HepG2 (cell line): ENCODE data around the gene HK2. TPM values are rescaled to one million over a fixed set of nuclear protein-coding genes. Genes with fewer than 3 reads are reported as not detected.
A peak's percentile ranks its signal among the peaks of the same experiment; 100 is the strongest.

Experiments used
- ARID4A ChIP-seq: sonication (generic); formaldehyde crosslinking; IDR thresholded peaks from 2 replicates; pipeline ENCODE4 v1.5.0; 2020; ENCODE audit warnings: mild to moderate bottlenecking, missing genetic modification reagents, borderline replicate concordance
- ATF4 ChIP-seq, 2 experiments: fragments of 450-650 bp in 1 of 2; sonication (generic) in 1 of 2; formaldehyde crosslinking; IDR thresholded peaks; 2 replicates each; pipeline versions ENCODE4 v1.5.0 to v1.8.0; 2020 to 2022; ENCODE audit warnings: mild to moderate bottlenecking in 1 of 2, missing genetic modification reagents in 1 of 2
- BHLHE40 ChIP-seq: IDR thresholded peaks from 2 replicates; pipeline ENCODE4 v1.6.1; 2011; ENCODE audit warnings: low read length, improper control_type of control experiment
- FOXO1 ChIP-seq: sonication (generic); formaldehyde crosslinking; IDR thresholded peaks from 2 replicates; pipeline ENCODE4 v1.4.0; 2020; ENCODE audit warnings: missing genetic modification reagents
- GATAD1 ChIP-seq: IDR thresholded peaks from 2 replicates; pipeline ENCODE4 v1.6.1; 2016; ENCODE audit warnings: missing genetic modification reagents, missing compliant biosample characterization
- GLI4 ChIP-seq: sonication (generic); formaldehyde crosslinking; IDR thresholded peaks from 2 replicates; pipeline ENCODE4 v1.5.1; 2020; ENCODE audit warnings: missing genetic modification reagents, mild to moderate bottlenecking, moderate library complexity, borderline replicate concordance
- HNRNPL ChIP-seq: fragments of 200-400 bp; formaldehyde crosslinking; IDR thresholded peaks from 2 replicates; pipeline ENCODE4 v1.6.1; 2017; ENCODE audit warnings: mild to moderate bottlenecking, low read depth, low read length
- IRF2 ChIP-seq: IDR thresholded peaks from 2 replicates; pipeline ENCODE4 v1.6.1; 2018; ENCODE audit warnings: missing genetic modification reagents, missing compliant biosample characterization
- PLRG1 ChIP-seq: fragments of 450-650 bp; conservative IDR thresholded peaks from 2 replicates; pipeline ENCODE4 v1.6.1; 2016
- POLR2AphosphoS2 ChIP-seq: IDR thresholded peaks from 2 replicates; pipeline ENCODE4 v1.6.1; 2011; ENCODE audit warnings: low read depth, low read length, improper control_type of control experiment
- POLR2AphosphoS5 ChIP-seq: IDR thresholded peaks from 2 replicates; pipeline ENCODE4 v1.6.1; 2012; ENCODE audit warnings: low read depth, low read length
- XRCC5 ChIP-seq: fragments of 200-400 bp; formaldehyde crosslinking; optimal IDR thresholded peaks from 2 replicates; pipeline ENCODE3; 2017; ENCODE audit warnings: mild to moderate bottlenecking, low read length
- ZFP90 ChIP-seq: sonication (generic); formaldehyde crosslinking; IDR thresholded peaks from 2 replicates; pipeline ENCODE4 v1.8.0; 2022; ENCODE audit warnings: missing genetic modification reagents, mild to moderate bottlenecking, inconsistent platforms, borderline replicate concordance
- ZNF136 ChIP-seq: sonication (generic); formaldehyde crosslinking; IDR thresholded peaks from 2 replicates; pipeline ENCODE4 v1.8.1; 2022; ENCODE audit warnings: low read depth, mild to moderate bottlenecking, moderate library complexity, missing genetic modification reagents
- ZNF20 ChIP-seq: sonication (generic); formaldehyde crosslinking; IDR thresholded peaks from 2 replicates; pipeline ENCODE4 v1.4.0; 2020; ENCODE audit warnings: mild to moderate bottlenecking, moderate library complexity, missing genetic modification reagents
- ZNF251 ChIP-seq: sonication (generic); formaldehyde crosslinking; IDR thresholded peaks from 2 replicates; pipeline ENCODE4 v1.9.0; 2021; ENCODE audit warnings: mild to moderate bottlenecking, missing genetic modification reagents
- ZNF530 ChIP-seq: sonication (generic); formaldehyde crosslinking; IDR thresholded peaks from 2 replicates; pipeline ENCODE4 v1.5.0; 2020; ENCODE audit warnings: low read depth, mild to moderate bottlenecking, missing genetic modification reagents
- ZNF800 ChIP-seq: sonication (generic); formaldehyde crosslinking; IDR thresholded peaks from 2 replicates; pipeline ENCODE4 v1.4.0; 2020; ENCODE audit warnings: missing genetic modification reagents
- ZSCAN29 ChIP-seq: sonication (generic); formaldehyde crosslinking; conservative IDR thresholded peaks from 2 replicates; pipeline ENCODE4 v1.4.0; 2020; ENCODE audit warnings: mild to moderate bottlenecking, missing genetic modification reagents
- polyA plus RNA-seq, 8 experiments: library from polyadenylated mRNA; depleted of rRNA in 3 of 8; stranded (reverse) in 7 of 8; unstranded in 1 of 8; fragments of >200 nt; fragmentation: Illumina TruSeq in 4 of 8; extraction: Trizol in 4 of 8; gene quantifications; 2 replicates each; pipeline versions ENCODE4 v1.2.1 to v1.2.3, GENCODE V29; 2011 to 2016; ENCODE audit warnings: low read depth in 4 of 8, missing spikeins in 1 of 8, mixed read lengths in 1 of 8; ENCODE audit not compliant: insufficient read depth in 1 of 8
- total RNA-seq, 5 experiments: library from RNA; depleted of rRNA; stranded (reverse); fragments of >200 nt; fragmentation: Illumina TruSeq; extraction: Trizol; gene quantifications; 2 replicates each; pipeline ENCODE4 v1.2.3, GENCODE V29; 2016; ENCODE audit warnings: low read depth in 1 of 5
- TF ChIP-seq, protein P1 (sequence below): sonication (generic); formaldehyde crosslinking; IDR thresholded peaks from 2 replicates; pipeline ENCODE4 v1.4.0; 2020; ENCODE audit warnings: missing genetic modification reagents, low read depth, mild to moderate bottlenecking, borderline replicate concordance

HK2 gene
- total and polyA plus RNA-seq, 2 of the 13 experiments (the other 11 are each of a cell fraction or from before 2014, with no cell fraction given), result 13.2 to 101 TPM

DNA sequence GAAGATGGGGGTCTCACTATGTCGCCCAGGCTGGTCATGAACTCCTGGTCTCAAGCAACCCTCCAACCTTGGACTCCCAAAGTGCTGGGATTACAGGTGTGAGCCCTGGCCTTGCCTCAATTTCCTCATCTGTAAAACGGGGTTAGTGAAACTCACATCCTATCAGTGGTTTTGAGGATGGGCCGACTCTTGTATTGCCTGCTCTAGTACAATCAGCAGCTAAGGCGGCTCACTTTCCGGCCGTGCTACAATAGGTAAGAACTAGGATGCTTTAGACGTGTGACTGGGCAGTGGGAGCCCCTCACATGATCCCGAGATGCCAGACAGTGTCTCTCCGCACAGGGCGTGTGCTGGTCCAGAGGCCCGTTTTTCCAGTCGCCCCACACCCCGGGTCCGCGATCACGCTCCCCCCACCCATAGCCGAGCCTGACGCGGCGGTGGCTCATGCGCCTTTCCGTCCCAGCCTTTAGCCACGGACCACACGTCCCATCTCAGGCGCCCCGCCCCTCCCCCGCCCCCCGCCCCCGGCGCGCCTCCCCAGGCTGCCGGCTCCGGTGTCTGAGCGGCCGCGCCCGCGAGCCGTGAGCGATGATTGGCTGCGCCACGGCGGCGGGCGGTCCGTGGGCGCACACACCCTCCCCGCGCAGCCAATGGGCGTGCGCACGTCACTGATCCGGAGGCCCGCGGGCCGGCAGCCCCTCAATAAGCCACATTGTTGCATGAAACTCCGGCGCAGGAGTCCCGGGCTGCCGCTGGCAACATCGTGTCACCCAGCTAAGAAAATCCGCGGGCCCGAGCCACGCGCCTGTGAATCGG, at the start of gene HK2 (continued):
- TF ChIP-seq ARID4A (CRISPR knock-in tag) (peak; percentile 83), FOXO1 (CRISPR knock-in tag) (peak; percentile 27; the same call in 1 of the 2 replicates), ZNF800 (CRISPR knock-in tag) (peak; percentile 81), ZNF530 (CRISPR knock-in tag) (no peak), ATF4 (CRISPR knock-in tag; IDR thresholded peaks at IDR 0.05) (peak in 1 of 2 experiments; percentile 51; a peak in 1 of 4 replicates), PLRG1 (no peak), IRF2 (CRISPR knock-in tag) (peak; percentile 66; the same call in 1 of the 2 replicates), HNRNPL (no peak), ZNF251 (CRISPR knock-in tag) (no peak), ZNF136 (no peak), ZFP90 (CRISPR knock-in tag) (peak; percentile 89; the same call in 1 of the 2 replicates), XRCC5 (no peak), GLI4 (CRISPR knock-in tag) (no peak), ZNF20 (no peak), POLR2AphosphoS5 (peak; percentile 62; the same call in 1 of the 2 replicates), POLR2AphosphoS2 (no peak), GATAD1 (CRISPR knock-in tag) (peak; percentile 40), ZSCAN29 (peak; percentile 52; the same call in 1 of the 2 replicates), BHLHE40 (0 out of 2 replicates have a peak, but pooled peaks have one; percentile 15)
- TF ChIP-seq, protein P1, sequence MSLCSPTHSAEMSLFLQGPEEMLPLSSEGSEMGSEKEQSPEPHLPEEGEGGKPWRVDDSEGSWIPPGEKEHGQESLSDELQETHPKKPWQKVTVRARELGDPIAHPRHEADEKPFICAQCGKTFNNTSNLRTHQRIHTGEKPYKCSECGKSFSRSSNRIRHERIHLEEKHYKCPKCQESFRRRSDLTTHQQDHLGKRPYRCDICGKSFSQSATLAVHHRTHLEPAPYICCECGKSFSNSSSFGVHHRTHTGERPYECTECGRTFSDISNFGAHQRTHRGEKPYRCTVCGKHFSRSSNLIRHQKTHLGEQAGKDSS (CRISPR knock-in tag), result no peak
